Osteoblast (primary cell): ENCODE results near the gene CTCFL. TPM values are rescaled to one million over a fixed set of nuclear protein-coding genes. Genes with fewer than 3 reads are reported as not detected.
"Not testable (repeated sequence)": the region's sequence is repeated elsewhere in the genome, so short reads cannot be mapped to it uniquely, and the experiment has no call there.

Experiments
- DNase-seq: peaks from one replicate; pipeline ENCODE4 v3.0.0; 2011; ENCODE audit warnings: low spot score, mixed read lengths; ENCODE audit not compliant: insufficient read length; ENCODE audit errors: missing footprints
- H2AFZ ChIP-seq: 2 replicates; pipeline ENCODE4 v1.6.0; 2011; ENCODE audit warnings: mild to moderate bottlenecking, low read length
- H3K27ac ChIP-seq: 2 replicates; pipeline ENCODE4 v1.5.1; 2011; ENCODE audit warnings: mild to moderate bottlenecking, low read depth, low read length, moderate library complexity
- H3K27me3 ChIP-seq: 2 replicates; pipeline ENCODE4 v1.6.0; 2012; ENCODE audit warnings: mild to moderate bottlenecking, control low read depth, inconsistent platforms, low read length, moderate library complexity; ENCODE audit not compliant: insufficient read depth
- H3K36me3 ChIP-seq: 2 replicates; pipeline ENCODE4 v1.5.1; 2011; ENCODE audit warnings: mild to moderate bottlenecking, low read length, control low read depth, moderate library complexity; ENCODE audit not compliant: insufficient read depth
- H3K4me1 ChIP-seq: 2 replicates; pipeline ENCODE4 v1.5.1; 2011; ENCODE audit warnings: mild to moderate bottlenecking, low read length, control low read depth, moderate library complexity; ENCODE audit not compliant: insufficient read depth
- H3K4me2 ChIP-seq: 2 replicates; pipeline ENCODE4 v1.6.0; 2011; ENCODE audit warnings: mild to moderate bottlenecking, low read length; ENCODE audit not compliant: insufficient read depth
- H3K4me3 ChIP-seq: fragments of 200-600 bp; sonication (generic); 3 replicates; pipeline ENCODE4 v1.5.1; 2012; ENCODE audit warnings: mild to moderate bottlenecking, low read length, inconsistent platforms; ENCODE audit not compliant: insufficient read depth
- H3K79me2 ChIP-seq: 2 replicates; pipeline ENCODE4 v1.6.0; 2012; ENCODE audit warnings: mild to moderate bottlenecking, low read length, control low read depth, inconsistent platforms; ENCODE audit not compliant: insufficient read depth
- H3K9me3 ChIP-seq: 2 replicates; pipeline ENCODE4 v1.5.1; 2011; ENCODE audit warnings: low read depth, low read length, control low read depth
- H4K20me1 ChIP-seq: 2 replicates; pipeline ENCODE4 v1.6.0; 2012; ENCODE audit warnings: mild to moderate bottlenecking, low read length, control low read depth; ENCODE audit not compliant: insufficient read depth
- total RNA-seq: library from RNA; depleted of rRNA; stranded (reverse); fragments of >200 nt; gene quantifications from 2 replicates; pipeline ENCODE4 v1.2.3, GENCODE V29; 2012
- TF ChIP-seq, protein P1 (sequence below): IDR thresholded peaks from 2 replicates; pipeline ENCODE4 v1.5.1; 2011; ENCODE audit warnings: mild to moderate bottlenecking, low read depth, low read length, moderate library complexity; ENCODE audit errors: extremely low read depth

The CTCFL gene
- total RNA-seq, 1 donor = not detected

DNA sequence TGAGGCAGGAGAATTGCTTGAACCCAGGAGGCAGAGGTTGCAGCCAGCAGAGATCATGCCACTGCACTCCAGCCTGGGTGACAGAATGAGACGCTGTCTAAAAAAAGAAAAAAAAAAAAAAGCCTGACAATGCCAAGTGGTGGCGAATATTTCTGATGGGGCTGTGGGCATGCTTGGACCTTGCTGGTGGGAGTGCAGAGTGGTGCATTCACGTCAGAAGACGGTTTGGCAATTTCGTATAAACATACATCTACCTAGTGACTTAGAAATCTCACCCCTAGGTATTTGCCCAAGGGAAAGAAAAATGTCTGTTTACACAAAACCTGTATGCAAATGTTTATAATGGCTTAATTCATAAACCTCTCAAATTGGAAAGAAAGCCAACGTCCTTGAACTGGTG, 33.6 kb downstream of the CTCFL start:
- Histone ChIP-seq H3K79me2 (no peaks in the 10 kb centered on the region), H3K27ac (no peak overlapping the region), H3K36me3 (no peaks in the 10 kb centered on the region), H3K4me1 (peaks cover 3% of the 10 kb centered on the region), H3K27me3 (peaks cover 2% of the 10 kb centered on the region), H2AFZ (no peak overlapping the region), H3K4me3 (no peak overlapping the region), H3K9me3 (no peaks in the 10 kb centered on the region), H3K4me2 (no peak overlapping the region), H4K20me1 (no peaks in the 10 kb centered on the region)
- TF ChIP-seq, protein P1, sequence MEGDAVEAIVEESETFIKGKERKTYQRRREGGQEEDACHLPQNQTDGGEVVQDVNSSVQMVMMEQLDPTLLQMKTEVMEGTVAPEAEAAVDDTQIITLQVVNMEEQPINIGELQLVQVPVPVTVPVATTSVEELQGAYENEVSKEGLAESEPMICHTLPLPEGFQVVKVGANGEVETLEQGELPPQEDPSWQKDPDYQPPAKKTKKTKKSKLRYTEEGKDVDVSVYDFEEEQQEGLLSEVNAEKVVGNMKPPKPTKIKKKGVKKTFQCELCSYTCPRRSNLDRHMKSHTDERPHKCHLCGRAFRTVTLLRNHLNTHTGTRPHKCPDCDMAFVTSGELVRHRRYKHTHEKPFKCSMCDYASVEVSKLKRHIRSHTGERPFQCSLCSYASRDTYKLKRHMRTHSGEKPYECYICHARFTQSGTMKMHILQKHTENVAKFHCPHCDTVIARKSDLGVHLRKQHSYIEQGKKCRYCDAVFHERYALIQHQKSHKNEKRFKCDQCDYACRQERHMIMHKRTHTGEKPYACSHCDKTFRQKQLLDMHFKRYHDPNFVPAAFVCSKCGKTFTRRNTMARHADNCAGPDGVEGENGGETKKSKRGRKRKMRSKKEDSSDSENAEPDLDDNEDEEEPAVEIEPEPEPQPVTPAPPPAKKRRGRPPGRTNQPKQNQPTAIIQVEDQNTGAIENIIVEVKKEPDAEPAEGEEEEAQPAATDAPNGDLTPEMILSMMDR = no peak
- DNase-seq = no peak

DNA sequence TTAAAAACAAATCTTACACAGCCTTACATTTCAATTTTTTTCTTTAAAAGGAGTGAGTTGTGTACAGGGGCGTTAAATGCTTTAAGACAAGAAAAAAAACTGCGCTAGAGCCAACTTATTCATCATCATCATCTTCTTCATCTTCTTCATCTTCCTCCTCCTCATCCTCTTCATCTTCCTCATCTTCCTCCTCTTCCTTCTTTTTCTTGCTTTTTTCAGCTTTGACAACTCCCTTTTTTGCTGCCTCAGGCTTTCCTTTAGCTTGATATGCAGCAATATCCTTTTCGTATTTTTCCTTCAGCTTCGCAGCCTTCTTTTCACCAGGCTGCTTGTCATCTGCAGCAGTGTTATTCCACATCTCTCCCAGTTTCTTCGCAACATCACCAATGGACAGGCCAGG, 36.7 kb downstream of the CTCFL start:
- H3K27me3 ChIP-seq, H3K4me1 ChIP-seq, H3K4me3 ChIP-seq, H3K36me3 ChIP-seq, H2AFZ ChIP-seq, H3K27ac ChIP-seq, H3K79me2 ChIP-seq, H4K20me1 ChIP-seq, H3K9me3 ChIP-seq, H3K4me2 ChIP-seq, DNase-seq: not testable (repeated sequence)

DNA sequence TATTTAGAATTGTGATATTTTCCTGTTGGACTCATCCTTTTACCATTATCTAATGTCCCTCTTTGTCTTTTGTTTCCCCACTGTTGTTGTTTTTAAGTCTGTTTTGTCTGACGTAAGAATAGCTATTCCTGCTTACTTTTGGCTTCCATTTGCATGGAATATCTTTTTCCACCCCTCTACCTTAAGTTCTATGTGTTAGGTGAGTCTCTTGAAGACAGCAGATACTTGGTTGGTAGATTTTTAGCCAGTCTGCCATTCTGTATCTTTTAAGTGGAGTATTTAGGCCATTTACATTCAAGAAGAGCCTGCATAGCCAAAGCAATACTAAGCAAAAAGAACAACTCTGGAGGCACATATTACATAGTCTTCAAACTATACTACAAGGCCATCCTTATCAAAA, 39.2 kb downstream of the CTCFL start:
- H3K27me3 ChIP-seq = no peaks in the 10 kb centered on the region
- no peak overlapping the region for H3K4me3 ChIP-seq
- TF ChIP-seq, protein P1 = no peak
- H3K27ac ChIP-seq = no peak overlapping the region
- no peaks in the 10 kb centered on the region for H3K4me1 ChIP-seq
- no peak overlapping the region for H2AFZ ChIP-seq
- H3K36me3 ChIP-seq = no peaks in the 10 kb centered on the region
- DNase-seq = no peak
- no peak overlapping the region for H3K4me2 ChIP-seq
- H4K20me1 ChIP-seq = no peaks in the 10 kb centered on the region
- H3K9me3 ChIP-seq = no peaks in the 10 kb centered on the region
- no peaks in the 10 kb centered on the region for H3K79me2 ChIP-seq

DNA sequence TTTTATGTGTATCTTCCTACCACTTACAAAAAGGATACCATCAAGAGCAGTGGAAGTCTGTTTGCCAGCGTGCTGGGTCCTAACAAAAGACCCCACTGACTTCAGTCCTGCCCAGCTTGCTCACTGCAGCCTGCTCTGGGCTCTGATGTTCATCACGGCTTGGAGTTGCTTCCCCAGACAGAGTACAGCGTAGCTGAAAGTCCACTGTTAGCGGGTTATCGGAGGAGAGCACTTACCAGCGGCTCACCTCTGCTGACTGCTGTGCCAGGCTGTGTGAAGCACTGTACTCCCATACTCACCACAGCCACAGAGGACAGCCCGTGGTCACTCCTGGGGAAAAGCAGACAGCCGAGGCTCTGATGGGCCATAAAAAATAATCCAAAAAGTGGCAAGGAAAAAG, 40.2 kb downstream of the CTCFL start:
- peak; percentile 26 for DNase-seq
- H4K20me1 ChIP-seq = no peaks in the 10 kb centered on the region

More for the DNA sequence above, 40.2 kb downstream of the CTCFL start:
- no peak overlapping the region for H3K4me3 ChIP-seq
- no peak overlapping the region for H2AFZ ChIP-seq
- no peak overlapping the region for H3K27ac ChIP-seq
- no peaks in the 10 kb centered on the region for H3K27me3 ChIP-seq
- H3K79me2 ChIP-seq = no peaks in the 10 kb centered on the region
- H3K9me3 ChIP-seq = no peaks in the 10 kb centered on the region
- H3K4me1 ChIP-seq = no peaks in the 10 kb centered on the region
- H3K36me3 ChIP-seq = no peaks in the 10 kb centered on the region
- no peak overlapping the region for H3K4me2 ChIP-seq
- TF ChIP-seq, protein P1 = no peak
